Dermis microvascular lymphatic vessel endothelial cell (primary cell): Measurements from ENCODE around the gene EYA2. TPM values are rescaled to one million over a fixed set of nuclear protein-coding genes. Genes with fewer than 3 reads are reported as not detected.

ENCODE experiments used
- total RNA-seq: library from RNA; depleted of rRNA; stranded (reverse); fragments of >200 nt; gene quantifications from 2 replicates; pipeline ENCODE4 v1.2.1, GENCODE V29; 2014

The EYA2 gene
- total RNA-seq, 1 donor from 2014 or later, result not detected

Other genes with a start within 250 kb of the EYA2 start
- gene SLC13A3, start 243.4 kb upstream of the EYA2 start, total RNA-seq, result under 0.01 and 0.13 TPM in 2 replicates
- gene TP53RK, start 205.4 kb upstream of the EYA2 start, total RNA-seq, result 8.5 and 10.6 TPM in 2 replicates
- gene SLC2A10, start 185.2 kb upstream of the EYA2 start, total RNA-seq, result 5.4 and 12.3 TPM in 2 replicates